Endothelial cell of umbilical vein (primary cell): ENCODE results near the gene RAPGEF4. TPM values are rescaled to one million over a fixed set of nuclear protein-coding genes. Genes with fewer than 3 reads are reported as not detected.

Experiments used
- BruUV-seq: library from RNA; stranded (reverse); fragments of 400-500 nt; replicated peaks from 2 replicates; lab custom pipeline; 2021; lab: Mats Ljungman, UMichigan
- CTCF ChIA-PET: fragments of 300-600, 350-600 bp; sonication (Branson Sonifier 250); formaldehyde crosslinking; loops from one replicate; lab custom pipeline; 2021; ENCODE audit warnings: antibody characterized with exemption, inconsistent platforms; lab: Charles Lee
- POLR2A ChIA-PET: fragments of 300-600, 350-600 bp; sonication (Branson Sonifier 250); formaldehyde crosslinking; loops from one replicate; lab custom pipeline; 2021; ENCODE audit warnings: antibody characterized with exemption, inconsistent platforms; lab: Charles Lee
- DNase-seq: peaks from one replicate; pipeline ENCODE4 v3.0.0-alpha.2; 2011; ENCODE audit warnings: low read depth, low spot score
- FAIRE-seq: peaks from 2 replicates; lab custom pipeline; 2011; peaks lifted over from hg19 to GRCh38; lab: Jason Lieb, UNC
- H2AFZ ChIP-seq: 2 replicates; pipeline ENCODE4 v1.6.0; 2012; ENCODE audit warnings: low read depth, low read length, control low read depth, inconsistent platforms
- H3K27ac ChIP-seq: 2 replicates; pipeline ENCODE4 v1.5.1; 2011; ENCODE audit warnings: low read depth, mild to moderate bottlenecking, control low read depth, low read length, moderate library complexity; ENCODE audit not compliant: insufficient read depth
- H3K27me3 ChIP-seq, 2 experiments: 2 replicates each; pipeline versions ENCODE4 v1.6.0 to v1.6.1; 2011; ENCODE audit warnings: low read length in 2 of 2, mixed read lengths in 1 of 2; ENCODE audit not compliant: control insufficient read depth in 2 of 2, insufficient read depth in 2 of 2
- H3K36me3 ChIP-seq, 2 experiments: 2 replicates in 1 of 2; 3 replicates in 1 of 2; pipeline ENCODE4 v1.5.1; 2011; ENCODE audit warnings: low read length in 2 of 2, mild to moderate bottlenecking in 1 of 2, moderate library complexity in 1 of 2; ENCODE audit not compliant: control insufficient read depth in 2 of 2, insufficient read depth in 2 of 2; ENCODE audit errors: extremely low read depth in 1 of 2
- H3K4me1 ChIP-seq: 3 replicates; pipeline ENCODE4 v1.5.1; 2011; ENCODE audit warnings: mild to moderate bottlenecking, low read length; ENCODE audit not compliant: control insufficient read depth, insufficient read depth; ENCODE audit errors: extremely low read depth
- H3K4me2 ChIP-seq: 2 replicates; pipeline ENCODE4 v1.6.1; 2011; ENCODE audit warnings: low read length, control low read depth, mixed read lengths; ENCODE audit not compliant: insufficient read depth
- H3K4me3 ChIP-seq, 3 experiments: fragments of 200-600 bp in 1 of 3; sonication (generic), shearing (Covaris generic) in 1 of 3; replicated peaks in 1 of 3; 2 replicates each; pipeline ENCODE4 v1.5.1; 2011 to 2016; ENCODE audit warnings: control low read depth in 3 of 3, low read length in 3 of 3, mild to moderate bottlenecking in 2 of 3, inconsistent platforms in 1 of 3, low read depth in 1 of 3, moderate library complexity in 1 of 3; ENCODE audit not compliant: insufficient read depth in 1 of 3
- H3K79me2 ChIP-seq: 2 replicates; pipeline ENCODE4 v1.6.0; 2012; ENCODE audit warnings: low read length, inconsistent platforms; ENCODE audit not compliant: control insufficient read depth, insufficient read depth
- H3K9ac ChIP-seq: replicated peaks from 2 replicates; pipeline ENCODE3; 2011; ENCODE audit warnings: low read length, control low read depth; ENCODE audit not compliant: insufficient read depth; ENCODE audit errors: extremely low read depth
- H3K9me1 ChIP-seq: replicated peaks from 3 replicates; pipeline ENCODE4 v1.6.0; 2011; ENCODE audit warnings: mild to moderate bottlenecking, low read length; ENCODE audit not compliant: control insufficient read depth, insufficient read depth; ENCODE audit errors: extremely low read depth
- H3K9me3 ChIP-seq: replicated peaks from 2 replicates; pipeline ENCODE4 v1.5.1; 2012; ENCODE audit warnings: low read length, inconsistent platforms; ENCODE audit not compliant: control insufficient read depth, insufficient read depth
- H4K20me1 ChIP-seq: replicated peaks from 2 replicates; pipeline ENCODE3; 2011; ENCODE audit warnings: mild to moderate bottlenecking, low read length; ENCODE audit not compliant: control insufficient read depth, insufficient read depth; ENCODE audit errors: extremely low read depth
- EZH2 ChIP-seq: IDR thresholded peaks from 2 replicates; pipeline ENCODE4 v1.6.1; 2012; ENCODE audit warnings: borderline replicate concordance, low read depth, mild to moderate bottlenecking, moderate library complexity, low read length, inconsistent platforms; ENCODE audit not compliant: severe bottlenecking
- FOS ChIP-seq: IDR thresholded peaks from 2 replicates; pipeline ENCODE4 v1.6.1; 2011; ENCODE audit warnings: mild to moderate bottlenecking, low read length, moderate library complexity, borderline replicate concordance; ENCODE audit not compliant: insufficient read depth
- GATA2 ChIP-seq: IDR thresholded peaks from 2 replicates; pipeline ENCODE4 v1.7.0; 2011; ENCODE audit warnings: low read depth, mild to moderate bottlenecking, moderate library complexity, mixed read lengths, low read length; ENCODE audit not compliant: insufficient read length, insufficient read depth
- MAX ChIP-seq: IDR thresholded peaks from 2 replicates; pipeline ENCODE4 v1.6.1; 2011; ENCODE audit not compliant: insufficient read depth, insufficient read length
- MYC ChIP-seq: IDR thresholded peaks from one replicate; pipeline ENCODE4 v1.6.1; 2011; ENCODE audit warnings: mild to moderate bottlenecking, low read depth, low read length
- POLR2AphosphoS5 ChIP-seq: IDR thresholded peaks from 2 replicates; pipeline ENCODE4 v1.6.1; 2012; ENCODE audit warnings: low read depth, mild to moderate bottlenecking, control low read depth, low read length, moderate library complexity; ENCODE audit not compliant: insufficient read depth
- dilution Hi-C: fragments of 300-500 bp; cut with MboI; formaldehyde crosslinking; loops from one replicate; pipeline ENCODE4 v1.15.0; 2019; ENCODE audit warnings: low sequenced_read_pairs; ENCODE audit not compliant: extremely low pct_ligation_motif_present
- intact Hi-C: fragments of 100-400 bp; cut with micrococcal nuclease; formaldehyde crosslinking; loops from one replicate; pipeline ENCODE4 v1.10.0; 2022
- polyA plus RNA-seq, 4 experiments: library from polyadenylated mRNA; depleted of rRNA in 3 of 4; stranded (reverse) in 3 of 4; unstranded in 1 of 4; fragments of >200 nt; gene quantifications; 2 replicates each; pipeline versions ENCODE4 v1.2.1 to v1.2.3, GENCODE V29; 2011 to 2012; ENCODE audit warnings: missing spikeins in 1 of 4
- total RNA-seq: library from RNA; stranded (reverse); gene quantifications from 2 replicates; pipeline ENCODE4 v1.2.3, GENCODE V29; 2021

Gene RAPGEF4
- total and polyA plus RNA-seq, 2 donors (not counting 3 experiments of a cell fraction or from before 2014, with no cell fraction given): 7.2 to 9.2 TPM

- Histone ChIP-seq H3K79me2 (no peaks in the 10 kb centered on the region), H3K36me3 (no peaks in the 10 kb centered on the region), H3K4me2 (no peak overlapping the region), H2AFZ (no peak overlapping the region), H4K20me1 (no peaks in the 10 kb centered on the region), H3K9ac (no peak overlapping the region), H3K27ac (no peak overlapping the region), H3K27me3 (peaks cover 0 to 2% of the 10 kb centered on the region in 2 experiments), H3K9me3 (no peaks in the 10 kb centered on the region), H3K4me1 (no peaks in the 10 kb centered on the region), H3K4me3 (no peak overlapping the region), H3K9me1 (no peaks in the 10 kb centered on the region)
- CTCF ChIA-PET: interaction anchor here (1.3 kb wide), 1 partner anchor 129 kb away, joined by 3 read pairs; no protein-coding TSS in a partner anchor
- no TSS peak for BruUV-seq
- dilution Hi-C loops (no loop called here), intact Hi-C loops (no loop called here)
- FAIRE-seq (no peak), DNase-seq (peak; percentile 29)
- TF ChIP-seq GATA2: no peak
- TF ChIP-seq POLR2AphosphoS5: no peak
- no peak for TF ChIP-seq MYC
- no peak for TF ChIP-seq FOS
- no peak for TF ChIP-seq MAX
- no peak for TF ChIP-seq EZH2
- POLR2A ChIA-PET: no interaction called here
Measured at GRCh38 chr2:173059971-173060461, 324.4 kb downstream of the RAPGEF4 start.

- Histone ChIP-seq H3K4me3 (no peak overlapping the region), H3K9me1 (no peaks in the 10 kb centered on the region), H3K79me2 (no peaks in the 10 kb centered on the region), H2AFZ (no peak overlapping the region), H3K4me1 (no peaks in the 10 kb centered on the region), H3K27me3 (no peaks in the 10 kb centered on the region), H3K27ac (no peak overlapping the region), H3K9me3 (no peaks in the 10 kb centered on the region), H4K20me1 (no peaks in the 10 kb centered on the region), H3K36me3 (no peaks in the 10 kb centered on the region), H3K4me2 (no peak overlapping the region), H3K9ac (no peak overlapping the region)
- TF ChIP-seq FOS: no peak
- TF ChIP-seq POLR2AphosphoS5: no peak
- no TSS peak for BruUV-seq
- dilution Hi-C loops: no loop called here
- intact Hi-C loops: no loop called here
- ChIA-PET CTCF (interaction anchor here (0.6 kb wide), 1 partner anchor 319 kb away, joined by 3 read pairs; no protein-coding TSS in a partner anchor), POLR2A (no interaction called here)
- no peak for DNase-seq
- no peak for FAIRE-seq
Measured at GRCh38 chr2:173062801-173063200, 327.2 kb downstream of the RAPGEF4 start.
